ENCODE data around the gene EMC9. TPM values are rescaled to one million over a fixed set of nuclear protein-coding genes. Genes with fewer than 3 reads are reported as not detected.

The EMC9 gene
- total and polyA plus RNA-seq, 10 of the 15 experiments (the other 5 are each of a cell fraction or from before 2014, with no cell fraction given): 15.3 to 60.5 (median 30.3) TPM

DNA sequence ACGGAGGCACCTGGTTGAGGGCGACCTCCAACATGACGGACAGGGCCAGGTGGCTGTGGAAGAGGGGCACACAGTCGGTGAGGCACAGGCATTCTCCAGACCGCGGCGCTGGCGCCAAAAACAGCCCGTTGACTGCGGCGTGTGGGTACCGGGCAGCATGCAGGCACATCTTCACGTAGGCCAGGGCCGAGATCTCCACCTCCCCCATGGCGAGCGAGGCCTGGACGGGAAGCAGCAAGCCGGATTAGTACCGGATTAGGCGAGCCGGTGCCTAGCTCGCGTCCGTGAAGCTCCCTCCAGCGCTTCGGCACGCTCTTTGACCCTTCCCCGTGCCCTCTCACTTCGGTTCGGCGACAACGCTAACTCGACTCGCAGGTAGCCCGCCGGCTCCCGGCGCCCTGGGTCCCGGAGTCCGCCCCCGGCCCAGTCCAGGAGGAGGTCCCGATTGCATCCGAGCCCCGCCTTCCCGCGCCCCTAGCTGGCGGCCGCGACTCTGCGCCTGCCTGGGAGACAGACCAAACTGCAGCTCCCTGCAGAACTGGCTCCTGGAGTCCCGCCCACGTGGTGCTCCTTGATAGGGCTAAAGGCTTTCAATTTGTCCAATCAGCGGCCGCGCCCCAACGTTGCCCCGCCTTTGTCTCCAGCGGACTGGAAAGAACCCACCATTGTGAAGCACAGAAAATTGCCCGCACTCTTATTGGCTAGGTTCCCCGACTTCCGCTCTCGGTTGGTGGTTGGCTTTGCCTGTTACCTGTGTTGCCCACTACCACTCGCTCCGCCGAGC is at the start of gene EMC9 (continued):
- TF ChIP-seq EZH2 (IDR thresholded peaks at IDR 0.05; ENCODE audit: borderline replicate concordance, control insufficient read depth, low read depth, low read length) (no peak), RFX5 (IDR thresholded peaks at IDR 0.05; ENCODE audit: low read depth, low read length) (peak; percentile 88), YBX1 (IDR thresholded peaks at IDR 0.05) (no peak), CHD2 (IDR thresholded peaks at IDR 0.05; ENCODE audit: borderline replicate concordance, low read depth, low read length) (peak; percentile 85; the same call in 1 of the 2 replicates), ZNF207 (IDR thresholded peaks at IDR 0.05; ENCODE audit: borderline replicate concordance) (no peak), SUPT20H (IDR thresholded peaks at IDR 0.05; ENCODE audit: borderline replicate concordance, control insufficient read depth, low read depth, low read length) (no peak), NFYB (IDR thresholded peaks at IDR 0.05; ENCODE audit: insufficient read depth, low read depth, low read length) (peak; percentile 93), NRF1 (conservative IDR thresholded peaks at IDR 0.05; ENCODE audit: low read depth, low read length) (peak; percentile 38; the same call in 1 of the 2 replicates), BHLHE40 (IDR thresholded peaks at IDR 0.05; ENCODE audit: borderline replicate concordance in 1 of 2, low read depth in 2 of 2, low read length in 1 of 2) (peak in 1 of 2 experiments; percentile 46; a peak in 2 of 4 replicates), DPF2 (IDR thresholded peaks at IDR 0.05) (peak; percentile 26), SRF (IDR thresholded peaks at IDR 0.05; ENCODE audit: low read depth in 2 of 2, low read length in 2 of 2) (peak; percentile 36 to 70; a peak in 2 of 4 replicates), SIN3A (IDR thresholded peaks at IDR 0.05; ENCODE audit: low read depth, low read length) (no peak), RELA (IDR thresholded peaks at IDR 0.05; ENCODE audit: borderline replicate concordance, partially characterized antibody) (no peak), KDM1A (IDR thresholded peaks at IDR 0.05; ENCODE audit: borderline replicate concordance) (no peak), NR2C2 (IDR thresholded peaks at IDR 0.05; ENCODE audit: borderline replicate concordance, control insufficient read depth, insufficient read length, low read depth) (no peak), HDAC2 (IDR thresholded peaks at IDR 0.05) (no peak), ZSCAN29 (IDR thresholded peaks at IDR 0.05) (no peak), CHD4 (IDR thresholded peaks at IDR 0.05) (no peak), POLR2A (IDR thresholded peaks at IDR 0.05; ENCODE audit: low read depth, low read length) (peak; percentile 94), BRCA1 (IDR thresholded peaks at IDR 0.05; ENCODE audit: low read depth, low read length) (no peak), GATAD2B (conservative IDR thresholded peaks at IDR 0.05; ENCODE audit: low read depth) (peak; percentile 72), PAX8 (IDR thresholded peaks at IDR 0.05) (no peak)
- TF ChIP-seq, protein P1, sequence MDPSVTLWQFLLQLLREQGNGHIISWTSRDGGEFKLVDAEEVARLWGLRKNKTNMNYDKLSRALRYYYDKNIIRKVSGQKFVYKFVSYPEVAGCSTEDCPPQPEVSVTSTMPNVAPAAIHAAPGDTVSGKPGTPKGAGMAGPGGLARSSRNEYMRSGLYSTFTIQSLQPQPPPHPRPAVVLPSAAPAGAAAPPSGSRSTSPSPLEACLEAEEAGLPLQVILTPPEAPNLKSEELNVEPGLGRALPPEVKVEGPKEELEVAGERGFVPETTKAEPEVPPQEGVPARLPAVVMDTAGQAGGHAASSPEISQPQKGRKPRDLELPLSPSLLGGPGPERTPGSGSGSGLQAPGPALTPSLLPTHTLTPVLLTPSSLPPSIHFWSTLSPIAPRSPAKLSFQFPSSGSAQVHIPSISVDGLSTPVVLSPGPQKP (IDR thresholded peaks at IDR 0.05; ENCODE audit: low read depth, low read length): peak; percentile 36; the same call in 1 of the 2 replicates
- TF ChIP-seq, protein P2, sequence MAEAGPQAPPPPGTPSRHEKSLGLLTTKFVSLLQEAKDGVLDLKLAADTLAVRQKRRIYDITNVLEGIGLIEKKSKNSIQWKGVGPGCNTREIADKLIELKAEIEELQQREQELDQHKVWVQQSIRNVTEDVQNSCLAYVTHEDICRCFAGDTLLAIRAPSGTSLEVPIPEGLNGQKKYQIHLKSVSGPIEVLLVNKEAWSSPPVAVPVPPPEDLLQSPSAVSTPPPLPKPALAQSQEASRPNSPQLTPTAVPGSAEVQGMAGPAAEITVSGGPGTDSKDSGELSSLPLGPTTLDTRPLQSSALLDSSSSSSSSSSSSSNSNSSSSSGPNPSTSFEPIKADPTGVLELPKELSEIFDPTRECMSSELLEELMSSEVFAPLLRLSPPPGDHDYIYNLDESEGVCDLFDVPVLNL (IDR thresholded peaks at IDR 0.05; ENCODE audit: low read depth, low read length): peak; percentile 50; the same call in 1 of the 2 replicates
- TF ChIP-seq, protein P3, sequence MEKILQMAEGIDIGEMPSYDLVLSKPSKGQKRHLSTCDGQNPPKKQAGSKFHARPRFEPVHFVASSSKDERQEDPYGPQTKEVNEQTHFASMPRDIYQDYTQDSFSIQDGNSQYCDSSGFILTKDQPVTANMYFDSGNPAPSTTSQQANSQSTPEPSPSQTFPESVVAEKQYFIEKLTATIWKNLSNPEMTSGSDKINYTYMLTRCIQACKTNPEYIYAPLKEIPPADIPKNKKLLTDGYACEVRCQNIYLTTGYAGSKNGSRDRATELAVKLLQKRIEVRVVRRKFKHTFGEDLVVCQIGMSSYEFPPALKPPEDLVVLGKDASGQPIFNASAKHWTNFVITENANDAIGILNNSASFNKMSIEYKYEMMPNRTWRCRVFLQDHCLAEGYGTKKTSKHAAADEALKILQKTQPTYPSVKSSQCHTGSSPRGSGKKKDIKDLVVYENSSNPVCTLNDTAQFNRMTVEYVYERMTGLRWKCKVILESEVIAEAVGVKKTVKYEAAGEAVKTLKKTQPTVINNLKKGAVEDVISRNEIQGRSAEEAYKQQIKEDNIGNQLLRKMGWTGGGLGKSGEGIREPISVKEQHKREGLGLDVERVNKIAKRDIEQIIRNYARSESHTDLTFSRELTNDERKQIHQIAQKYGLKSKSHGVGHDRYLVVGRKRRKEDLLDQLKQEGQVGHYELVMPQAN (conservative IDR thresholded peaks at IDR 0.05): peak; percentile 82
